GM21381 (cell line): ENCODE results near the gene PBX1.

Source experiments
- ATAC-seq: cut with Tn5 transposase; IDR thresholded peaks from one replicate; pipeline ENCODE4 v1.9.1; 2021; ENCODE audit warnings: mild to moderate bottlenecking, moderate library complexity; ENCODE audit not compliant: unreplicated experiment

Gene PBX1

DNA sequence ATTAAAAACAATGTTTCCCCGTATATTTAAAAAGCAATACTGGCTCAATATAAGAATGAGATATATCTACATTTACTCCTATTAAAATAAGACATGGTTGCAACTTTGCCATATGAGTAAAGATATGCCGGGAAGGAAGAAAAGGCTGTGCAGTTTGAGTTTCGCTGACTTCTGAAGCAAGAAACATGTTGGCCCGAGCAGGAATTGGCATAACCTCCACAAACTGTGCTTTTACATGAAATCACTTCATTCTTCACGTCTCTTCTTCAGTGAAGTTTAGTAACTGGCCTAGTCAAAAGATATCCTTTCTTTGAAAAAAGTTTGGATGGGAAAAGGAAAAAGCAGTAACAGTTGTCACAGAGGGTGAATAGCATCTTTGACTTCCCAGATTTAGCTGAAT is 342.0 kb downstream of the PBX1 start:
- no peak for ATAC-seq
